Activated T-cell treated with anti-CD3 and anti-CD28 coated beads, Interleukin-2, amount 50 U/mL, for 72 hours (primary cell): ENCODE data around the gene GPR83. TPM values are rescaled to one million over a fixed set of nuclear protein-coding genes. Genes with fewer than 3 reads are reported as not detected.

Source experiments
- ATAC-seq, 2 donors: fragments of 150-1000 bp; cut with Tn5 transposase; replicated peaks in 1 of 2; 2 replicates each; pipeline ENCODE4 v1.10.0; 2021; ENCODE audit warnings: moderate library complexity in 2 of 2, mild to moderate bottlenecking in 1 of 2
- DNase-seq, 2 donors: peaks; one replicate each; pipeline ENCODE4 v3.0.0; 2021 to 2022; ENCODE audit warnings: mixed read lengths in 1 of 2
- H3K27ac Mint-ChIP-seq: one replicate; pipeline ENCODE4 v1.8.0; 2022; ENCODE audit warnings: mild to moderate bottlenecking, moderate library complexity, mixed read lengths
- H3K27me3 Mint-ChIP-seq: one replicate; pipeline ENCODE4 v1.8.0; 2022; ENCODE audit warnings: low read depth, mixed read lengths
- H3K36me3 Mint-ChIP-seq, 2 donors: one replicate each; pipeline ENCODE4 v1.8.0; 2022; ENCODE audit warnings: mixed read lengths in 2 of 2, mild to moderate bottlenecking in 1 of 2; ENCODE audit not compliant: insufficient read depth in 2 of 2
- H3K4me1 Mint-ChIP-seq: one replicate; pipeline ENCODE4 v1.8.0; 2022; ENCODE audit warnings: low read depth, mixed read lengths
- H3K4me3 Mint-ChIP-seq, 2 donors: one replicate each; pipeline ENCODE4 v1.8.0; 2022; ENCODE audit warnings: mild to moderate bottlenecking in 2 of 2, mixed read lengths in 2 of 2, moderate library complexity in 2 of 2
- H3K9me3 Mint-ChIP-seq, 2 donors: one replicate each; pipeline ENCODE4 v1.8.0; 2022; ENCODE audit warnings: mixed read lengths in 2 of 2
- total RNA-seq, 2 donors: library from RNA; stranded (reverse); gene quantifications; one replicate each; pipeline ENCODE4 v1.2.3, GENCODE V29; 2022

The GPR83 gene
- total RNA-seq = under 1 TPM; 0.12 to 0.19 TPM

DNA sequence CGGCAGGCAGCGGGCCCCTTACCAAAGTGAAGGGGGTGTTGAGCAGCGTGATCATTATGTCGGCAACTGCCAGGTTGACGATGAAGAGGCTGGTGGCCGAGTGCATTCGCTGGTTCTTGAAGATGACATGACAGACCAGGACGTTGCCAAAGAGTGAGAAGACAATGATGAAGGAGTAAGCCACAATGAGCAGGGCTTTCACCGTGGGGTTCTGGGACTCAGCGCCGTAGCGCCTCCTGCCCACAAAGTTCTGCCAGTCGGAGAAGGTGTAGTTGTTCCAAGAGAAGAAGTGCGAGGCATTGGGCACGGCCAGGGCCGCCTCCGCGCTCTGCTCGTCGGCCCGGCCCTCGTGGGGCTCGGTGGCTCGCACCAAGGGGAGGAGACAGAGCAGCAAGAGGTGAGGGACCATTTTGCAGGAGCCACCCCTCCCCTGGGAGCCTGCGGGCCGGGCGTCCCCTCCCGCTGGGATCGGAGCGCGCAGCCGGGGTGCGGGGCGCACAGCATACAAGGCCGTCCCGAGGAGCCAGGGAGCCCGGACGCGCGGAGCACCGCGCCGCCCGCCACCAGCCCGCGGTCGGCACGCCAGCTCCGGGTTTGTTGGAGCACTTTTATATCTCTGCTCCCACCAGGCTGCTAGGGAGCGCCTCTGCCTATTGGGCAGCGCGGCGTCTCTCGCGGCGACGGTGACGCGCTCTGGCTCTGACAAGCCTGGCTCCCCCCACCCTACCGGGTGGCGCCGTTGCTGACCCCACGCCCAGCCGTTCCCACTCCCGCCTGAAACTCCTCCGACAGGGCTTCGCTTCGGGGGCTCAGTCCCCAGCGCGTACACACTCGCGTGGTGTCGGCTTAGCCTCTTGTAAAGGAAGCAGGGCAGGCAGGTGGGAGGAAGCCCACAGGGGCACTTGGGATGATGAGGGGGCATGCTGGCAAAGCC is at the start of gene GPR83:
Gene GPR83, minus strand, starts transcription at position 581 of the 934 bp plus-strand sequence. Its CDS starts 172 bp downstream, at position 409.
- DNase-seq (no peak), ATAC-seq (peak; percentile 36 to 38)
- Mint-ChIP-seq H3K4me3 (peak within 1 kb of the TSS; percentile 33 to 67), H3K36me3 (peaks cover 6% of the 10 kb centered on the region in 2 donors), H3K9me3 (peaks cover 3 to 4% of the 10 kb centered on the region in 2 donors), H3K27ac (peak within 1 kb of the TSS; percentile 47), H3K4me1 (peaks cover 8% of the 10 kb centered on the region), H3K27me3 (peaks cover 48% of the 10 kb centered on the region)

DNA sequence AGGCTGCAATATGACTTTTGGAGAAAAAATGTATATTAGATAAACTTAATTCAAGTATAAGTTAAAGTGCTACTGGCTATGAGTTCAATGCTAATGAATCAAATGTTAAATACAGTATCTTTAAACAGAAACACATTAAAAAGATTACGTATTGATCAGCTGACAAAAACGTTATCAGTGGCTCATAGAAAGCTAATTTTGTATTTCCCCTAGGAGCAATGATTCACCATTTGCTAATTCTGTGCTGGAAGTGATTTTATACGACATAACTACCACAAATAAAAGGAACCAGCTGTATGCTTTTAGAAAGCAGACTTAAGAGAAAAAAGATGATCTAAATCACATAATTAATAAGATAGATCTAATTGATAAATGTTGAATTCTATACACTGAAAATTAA is 48.8 kb upstream of the GPR83 start:
- ATAC-seq (no peak), DNase-seq (no peak)
- peaks cover 8 to 22% of the 10 kb centered on the region in 2 donors for H3K36me3 Mint-ChIP-seq
- H3K27me3 Mint-ChIP-seq = no peaks in the 10 kb centered on the region
- H3K4me1 Mint-ChIP-seq = no peaks in the 10 kb centered on the region
- no peak overlapping the region for H3K4me3 Mint-ChIP-seq
- no peaks in the 10 kb centered on the region for H3K9me3 Mint-ChIP-seq
- no peak overlapping the region for H3K27ac Mint-ChIP-seq

DNA sequence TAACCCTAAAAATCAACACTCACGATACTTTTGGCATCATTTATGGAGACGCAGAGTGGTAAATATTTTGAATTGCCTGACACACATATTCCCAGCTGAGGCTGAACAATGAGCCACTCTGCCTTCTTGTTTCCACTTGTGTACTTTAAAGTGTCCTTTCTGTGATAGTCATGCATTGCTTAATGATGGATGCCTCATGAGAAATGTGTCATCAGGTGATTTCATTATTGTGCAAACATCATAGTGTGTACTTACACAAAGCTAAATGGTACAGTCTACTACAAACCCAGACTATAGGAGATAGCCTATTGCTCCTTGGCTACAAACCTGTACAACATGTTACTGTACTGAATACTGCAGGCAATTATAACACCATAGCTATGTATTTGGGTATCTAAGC is 48.2 kb upstream of the GPR83 start:
- Mint-ChIP-seq H3K4me3 (no peak overlapping the region), H3K9me3 (no peaks in the 10 kb centered on the region), H3K4me1 (no peaks in the 10 kb centered on the region), H3K27me3 (no peaks in the 10 kb centered on the region), H3K27ac (no peak overlapping the region), H3K36me3 (peaks cover 8 to 20% of the 10 kb centered on the region in 2 donors)
- DNase-seq (no peak), ATAC-seq (peak in 1 of 2 donors; percentile 30)

DNA sequence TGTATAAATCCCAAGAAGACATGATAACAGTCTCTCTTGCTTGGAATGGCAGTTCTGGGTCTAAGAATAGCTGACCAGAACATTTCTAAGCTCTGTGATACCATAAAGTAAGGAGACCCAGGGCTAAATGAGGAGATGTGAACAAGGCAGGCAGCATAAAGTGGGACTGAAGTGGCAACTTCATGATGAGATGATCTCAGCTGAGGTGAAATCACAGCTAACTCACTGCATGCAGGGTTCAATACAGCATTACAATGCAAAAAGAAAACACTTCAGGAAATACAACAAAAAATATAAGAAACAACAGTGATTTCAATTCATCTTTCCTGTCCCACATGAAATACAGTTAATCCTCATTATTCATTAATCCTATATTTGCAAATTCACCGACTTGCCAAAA is 47.8 kb upstream of the GPR83 start:
- no peak for DNase-seq
- H3K36me3 Mint-ChIP-seq = peaks cover 10 to 24% of the 10 kb centered on the region in 2 donors
- no peaks in the 10 kb centered on the region for H3K27me3 Mint-ChIP-seq
- H3K4me1 Mint-ChIP-seq = no peaks in the 10 kb centered on the region
- H3K4me3 Mint-ChIP-seq = no peak overlapping the region
- no peaks in the 10 kb centered on the region for H3K9me3 Mint-ChIP-seq
- no peak overlapping the region for H3K27ac Mint-ChIP-seq
- ATAC-seq = no peak

DNA sequence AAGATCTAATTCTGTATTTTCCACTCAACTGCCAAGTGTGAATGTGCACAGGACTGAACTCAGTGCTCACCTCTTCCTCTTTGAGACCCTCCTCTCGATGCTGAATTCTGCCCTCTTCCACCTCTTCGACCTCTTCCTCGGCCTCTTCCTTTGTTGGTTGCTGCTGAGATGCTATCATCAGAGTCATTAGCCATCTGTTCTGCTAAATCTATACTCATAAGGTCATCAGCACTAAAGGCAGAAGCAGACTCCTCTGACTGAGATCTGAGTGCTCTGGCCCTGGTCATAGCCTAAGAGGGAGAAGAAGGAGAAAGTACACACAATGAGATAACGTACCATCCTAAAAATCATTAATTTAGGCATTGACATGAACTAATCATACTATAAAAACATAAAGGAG is 45.9 kb upstream of the GPR83 start:
- peaks cover 6 to 27% of the 10 kb centered on the region in 2 donors for H3K36me3 Mint-ChIP-seq
- H3K27me3 Mint-ChIP-seq = no peaks in the 10 kb centered on the region
- H3K4me1 Mint-ChIP-seq = no peaks in the 10 kb centered on the region
- DNase-seq = no peak
- H3K4me3 Mint-ChIP-seq = no peak overlapping the region
- ATAC-seq = no peak
- no peak overlapping the region for H3K27ac Mint-ChIP-seq
- H3K9me3 Mint-ChIP-seq = no peaks in the 10 kb centered on the region

DNA sequence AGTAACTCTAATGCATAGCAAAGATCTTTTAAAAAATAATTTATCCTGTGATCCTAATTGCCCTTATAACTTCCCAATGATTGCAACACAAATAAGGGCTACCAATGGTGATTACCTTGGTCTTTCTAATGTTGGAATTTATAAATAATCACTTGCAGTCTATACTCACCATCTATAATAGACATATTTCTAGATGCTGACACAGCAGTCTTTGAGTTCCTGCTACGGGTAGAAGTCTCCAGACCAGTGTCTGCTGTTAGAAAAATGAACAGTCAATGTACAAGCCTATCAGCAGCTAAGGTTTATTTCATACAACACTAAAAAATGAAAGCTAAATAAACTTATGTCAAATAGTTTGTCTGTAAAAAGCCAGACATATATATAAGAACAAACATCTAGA is 44.4 kb upstream of the GPR83 start:
- peaks cover 9 to 32% of the 10 kb centered on the region in 2 donors for H3K36me3 Mint-ChIP-seq
- no peak overlapping the region for H3K27ac Mint-ChIP-seq
- DNase-seq (no peak), ATAC-seq (no peak)
- no peaks in the 10 kb centered on the region for H3K9me3 Mint-ChIP-seq
- H3K4me1 Mint-ChIP-seq = peaks cover 6% of the 10 kb centered on the region
- no peaks in the 10 kb centered on the region for H3K27me3 Mint-ChIP-seq
- no peak overlapping the region for H3K4me3 Mint-ChIP-seq

DNA sequence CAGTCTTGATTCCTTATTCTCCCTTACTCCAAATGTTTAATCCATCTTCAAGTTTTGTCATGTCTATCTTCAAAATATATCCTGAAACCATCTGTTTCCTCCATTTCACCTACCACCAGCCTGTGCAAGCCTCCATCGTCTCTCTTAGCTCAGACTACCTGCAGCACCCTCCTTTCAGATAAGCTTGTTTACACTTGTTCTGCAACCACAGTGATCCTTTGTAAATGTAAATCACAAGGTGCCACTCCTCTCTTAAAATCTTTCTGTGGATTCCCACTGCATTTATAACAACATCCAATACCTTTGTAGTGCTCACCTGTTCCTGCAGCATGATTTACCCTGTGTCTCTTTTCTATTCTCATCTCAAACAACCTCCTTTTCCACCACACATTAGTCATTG is 31.8 kb upstream of the GPR83 start:
- no peaks in the 10 kb centered on the region for H3K9me3 Mint-ChIP-seq
- ATAC-seq (no peak), DNase-seq (no peak)
- H3K4me3 Mint-ChIP-seq = no peak overlapping the region
- no peak overlapping the region for H3K27ac Mint-ChIP-seq
- H3K36me3 Mint-ChIP-seq = peaks cover 10 to 40% of the 10 kb centered on the region in 2 donors
- no peaks in the 10 kb centered on the region for H3K4me1 Mint-ChIP-seq
- no peaks in the 10 kb centered on the region for H3K27me3 Mint-ChIP-seq

DNA sequence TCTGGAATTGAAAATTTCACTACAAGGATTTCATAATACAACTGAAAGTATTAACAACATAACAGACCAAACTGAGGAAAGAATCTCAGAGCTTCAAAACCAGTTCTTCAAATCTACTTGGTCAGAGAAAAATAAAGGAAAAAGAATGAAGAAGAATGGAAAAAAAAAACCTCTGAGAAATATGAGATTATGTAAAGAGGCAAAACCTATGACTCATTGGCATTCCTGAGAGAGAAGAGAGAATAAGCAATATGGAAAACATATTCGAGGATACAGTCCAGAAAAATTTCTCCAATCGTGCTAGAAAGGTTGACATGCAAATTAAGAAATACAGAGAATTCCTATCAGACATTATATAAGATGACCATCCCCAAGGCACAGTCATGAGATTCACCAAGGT is 23.4 kb upstream of the GPR83 start:
- no peak overlapping the region for H3K4me3 Mint-ChIP-seq
- H3K36me3 Mint-ChIP-seq = peaks cover 15 to 53% of the 10 kb centered on the region in 2 donors
- H3K27ac Mint-ChIP-seq = no peak overlapping the region
- no peaks in the 10 kb centered on the region for H3K27me3 Mint-ChIP-seq
- DNase-seq = no peak
- H3K4me1 Mint-ChIP-seq = no peaks in the 10 kb centered on the region
- H3K9me3 Mint-ChIP-seq = peaks cover 0 to 1% of the 10 kb centered on the region in 2 donors
- no peak for ATAC-seq

DNA sequence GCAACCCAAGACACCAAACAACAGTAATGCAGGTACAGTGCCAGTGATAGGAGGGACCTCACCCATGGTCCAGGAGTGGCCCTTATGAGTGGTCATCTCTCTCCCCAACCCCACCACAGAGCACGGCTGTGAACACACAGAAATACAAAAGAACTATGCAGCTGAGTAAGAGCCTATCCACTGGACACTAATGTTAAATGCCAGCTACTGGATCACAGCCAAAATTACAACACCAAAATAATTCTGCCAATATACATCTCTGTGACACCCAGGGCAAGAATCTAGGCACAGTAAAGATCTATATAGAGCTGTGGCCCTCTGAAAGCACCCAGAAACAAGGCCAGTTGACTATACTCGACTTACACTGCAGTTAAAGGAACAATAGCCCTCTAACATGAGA is 22.8 kb upstream of the GPR83 start:
- Mint-ChIP-seq H3K27me3 (no peaks in the 10 kb centered on the region), H3K4me3 (no peak overlapping the region), H3K27ac (no peak overlapping the region), H3K9me3 (peaks cover 0 to 1% of the 10 kb centered on the region in 2 donors), H3K4me1 (no peaks in the 10 kb centered on the region), H3K36me3 (peaks cover 10 to 47% of the 10 kb centered on the region in 2 donors)
- no peak for ATAC-seq
- DNase-seq = no peak

DNA sequence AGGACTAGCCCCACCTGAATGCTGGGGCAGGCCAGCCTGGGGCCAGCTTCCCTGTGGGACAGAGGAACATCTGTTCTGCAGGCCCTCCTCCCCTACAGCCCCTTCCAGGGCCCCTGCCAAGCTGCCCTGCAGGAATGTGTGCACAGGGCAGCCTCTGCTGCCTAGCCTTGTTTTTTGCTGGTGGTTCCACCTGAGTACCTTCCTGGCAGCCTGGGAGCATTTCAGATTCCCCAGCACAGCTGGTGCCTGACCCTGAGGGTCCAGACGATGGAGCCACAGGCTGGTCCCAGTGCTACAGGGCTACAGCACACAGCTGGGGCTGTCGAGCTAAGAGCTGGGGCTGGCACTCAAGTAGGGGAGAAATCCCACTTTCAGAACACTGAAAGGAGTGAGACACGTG is 22.3 kb upstream of the GPR83 start:
- ATAC-seq (no peak), DNase-seq (no peak)
- Mint-ChIP-seq H3K9me3 (peaks cover 0 to 1% of the 10 kb centered on the region in 2 donors), H3K4me1 (no peaks in the 10 kb centered on the region), H3K4me3 (no peak overlapping the region), H3K27ac (no peak overlapping the region), H3K27me3 (no peaks in the 10 kb centered on the region), H3K36me3 (peaks cover 10 to 42% of the 10 kb centered on the region in 2 donors)

DNA sequence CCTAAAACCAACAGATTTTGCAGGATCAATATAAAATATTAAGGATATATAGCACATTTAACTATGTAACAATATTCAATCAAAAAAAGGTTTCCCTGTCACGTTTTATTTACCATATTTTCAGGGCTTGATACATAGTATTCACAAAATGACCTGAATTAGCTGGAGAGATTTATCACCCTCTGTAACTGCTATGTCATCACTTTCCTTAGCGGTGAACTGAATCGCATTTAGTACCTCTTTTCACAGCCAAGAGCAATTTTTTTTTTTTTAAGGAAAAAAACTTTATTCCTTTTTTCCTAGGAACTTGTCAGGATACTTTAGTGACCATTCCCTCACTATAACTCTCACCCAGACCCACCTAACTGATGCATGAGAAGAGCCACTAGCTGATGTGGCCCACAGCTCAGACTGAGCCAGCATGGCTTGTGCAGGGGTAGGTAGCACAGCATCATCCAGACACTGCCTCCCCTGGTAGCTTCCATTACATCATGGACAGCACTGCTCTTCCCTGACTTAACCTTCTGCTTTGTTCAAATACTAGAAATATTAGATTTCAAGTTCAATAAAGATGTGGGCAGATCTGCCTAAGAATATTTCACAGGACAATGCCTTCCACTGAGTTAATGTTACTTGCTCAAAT is 17.0 kb upstream of the GPR83 start:
- no peaks in the 10 kb centered on the region for H3K4me1 Mint-ChIP-seq

DNA sequence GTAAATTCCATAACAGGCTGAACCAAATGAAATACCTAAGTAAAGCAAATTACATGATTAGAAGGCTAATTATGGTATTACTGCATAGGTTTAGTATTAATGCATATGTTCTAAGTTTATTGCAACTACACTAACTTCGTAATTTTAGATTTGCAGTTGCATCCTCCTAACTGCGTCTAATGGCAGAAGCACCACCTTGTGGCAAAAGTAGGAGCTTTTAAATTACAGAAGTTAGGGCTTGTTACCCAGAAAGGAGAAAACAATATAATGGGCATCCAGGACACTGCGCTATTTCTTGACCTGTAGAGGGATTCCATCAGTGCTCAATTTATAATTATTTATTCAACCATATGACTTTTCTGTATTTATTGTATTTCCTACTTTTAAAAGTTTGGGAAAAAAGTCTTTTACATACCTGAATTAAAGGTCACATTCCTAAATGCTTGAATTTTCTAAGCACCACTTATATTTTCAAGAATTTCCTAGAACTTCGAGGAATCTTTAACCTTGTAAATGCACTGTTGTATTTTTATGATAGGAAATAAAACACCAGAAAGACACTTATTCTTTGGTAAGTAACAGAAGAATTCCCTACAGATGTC is 16.3 kb upstream of the GPR83 start:
- H3K36me3 Mint-ChIP-seq = peaks cover 2 to 17% of the 10 kb centered on the region in 2 donors
- H3K9me3 Mint-ChIP-seq = no peaks in the 10 kb centered on the region
- H3K27me3 Mint-ChIP-seq = no peaks in the 10 kb centered on the region
- H3K4me3 Mint-ChIP-seq = no peak overlapping the region
- H3K27ac Mint-ChIP-seq = no peak overlapping the region
- ATAC-seq = no peak
- H3K4me1 Mint-ChIP-seq = no peaks in the 10 kb centered on the region
- no peak for DNase-seq

More for the DNA sequence above, 17.0 kb upstream of the GPR83 start:
- H3K27ac Mint-ChIP-seq = no peak overlapping the region
- peaks cover 0 to 16% of the 10 kb centered on the region in 2 donors for H3K36me3 Mint-ChIP-seq
- H3K9me3 Mint-ChIP-seq = no peaks in the 10 kb centered on the region
- H3K27me3 Mint-ChIP-seq = no peaks in the 10 kb centered on the region
- no peak overlapping the region for H3K4me3 Mint-ChIP-seq
- no peak for DNase-seq
- ATAC-seq = no peak
